HG03196 (cell line): ENCODE data around the gene STK39.

Experiments used
- ATAC-seq: cut with Tn5 transposase; IDR thresholded peaks from one replicate; pipeline ENCODE4 v1.9.1; 2021; ENCODE audit not compliant: unreplicated experiment

STK39 gene

GRCh38 chr2:168210895-168211570 is 36.4 kb downstream of the STK39 start:
- ATAC-seq: peak; percentile 51

DNA sequence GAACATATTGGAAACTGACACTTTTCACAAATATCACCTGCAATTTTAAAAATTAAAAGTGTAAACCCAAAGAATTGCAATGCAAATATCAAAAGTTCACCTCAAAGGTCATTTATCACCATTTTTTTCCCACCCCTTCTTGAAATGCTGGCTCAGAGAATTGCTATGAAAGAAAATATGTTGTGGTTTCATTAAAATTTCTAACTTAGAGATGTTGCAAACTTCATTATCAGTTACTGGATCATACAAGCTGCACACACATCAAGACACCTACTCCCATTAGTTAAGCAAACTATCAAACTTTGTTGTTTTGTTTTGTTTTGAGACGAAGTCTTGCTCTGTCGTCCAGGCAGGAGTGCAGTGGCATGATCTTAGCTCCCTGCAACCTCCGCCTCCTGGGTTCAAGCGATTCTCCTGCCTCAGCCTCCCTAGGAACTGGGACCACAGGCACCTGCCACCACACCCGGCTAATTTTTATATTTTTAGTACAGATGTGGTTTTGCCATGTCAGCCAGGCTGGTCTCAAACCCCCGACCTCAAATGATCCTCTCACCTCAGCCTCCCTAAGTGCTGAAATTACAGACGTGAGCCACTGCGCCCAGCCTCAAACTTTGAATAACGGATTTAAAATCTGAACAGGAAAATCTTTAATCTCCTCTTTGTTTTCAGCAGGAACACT is 37.0 kb downstream of the STK39 start:
- no peak for ATAC-seq

- no peak for ATAC-seq
Measured at GRCh38 chr2:168208652-168209051, 38.7 kb downstream of the STK39 start.

DNA sequence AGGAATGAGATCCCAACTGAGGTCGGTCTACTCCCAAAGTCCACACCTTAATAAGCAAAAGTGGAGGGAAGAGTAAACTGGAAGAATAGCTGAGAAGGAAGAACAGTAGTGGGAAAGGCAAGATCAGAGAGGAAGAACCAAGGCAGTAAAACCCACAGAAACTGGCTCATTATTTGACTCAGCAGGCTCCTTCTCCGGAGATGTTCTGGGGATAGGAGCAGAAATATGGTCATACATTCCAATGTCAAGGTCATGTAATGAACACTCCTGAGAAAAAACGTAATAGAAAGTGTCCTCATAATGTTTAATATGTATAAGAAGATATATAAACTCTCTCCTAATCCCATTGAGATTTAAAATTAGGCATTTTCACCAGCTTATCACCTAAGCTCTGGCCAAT is 39.5 kb downstream of the STK39 start:
- no peak for ATAC-seq

DNA sequence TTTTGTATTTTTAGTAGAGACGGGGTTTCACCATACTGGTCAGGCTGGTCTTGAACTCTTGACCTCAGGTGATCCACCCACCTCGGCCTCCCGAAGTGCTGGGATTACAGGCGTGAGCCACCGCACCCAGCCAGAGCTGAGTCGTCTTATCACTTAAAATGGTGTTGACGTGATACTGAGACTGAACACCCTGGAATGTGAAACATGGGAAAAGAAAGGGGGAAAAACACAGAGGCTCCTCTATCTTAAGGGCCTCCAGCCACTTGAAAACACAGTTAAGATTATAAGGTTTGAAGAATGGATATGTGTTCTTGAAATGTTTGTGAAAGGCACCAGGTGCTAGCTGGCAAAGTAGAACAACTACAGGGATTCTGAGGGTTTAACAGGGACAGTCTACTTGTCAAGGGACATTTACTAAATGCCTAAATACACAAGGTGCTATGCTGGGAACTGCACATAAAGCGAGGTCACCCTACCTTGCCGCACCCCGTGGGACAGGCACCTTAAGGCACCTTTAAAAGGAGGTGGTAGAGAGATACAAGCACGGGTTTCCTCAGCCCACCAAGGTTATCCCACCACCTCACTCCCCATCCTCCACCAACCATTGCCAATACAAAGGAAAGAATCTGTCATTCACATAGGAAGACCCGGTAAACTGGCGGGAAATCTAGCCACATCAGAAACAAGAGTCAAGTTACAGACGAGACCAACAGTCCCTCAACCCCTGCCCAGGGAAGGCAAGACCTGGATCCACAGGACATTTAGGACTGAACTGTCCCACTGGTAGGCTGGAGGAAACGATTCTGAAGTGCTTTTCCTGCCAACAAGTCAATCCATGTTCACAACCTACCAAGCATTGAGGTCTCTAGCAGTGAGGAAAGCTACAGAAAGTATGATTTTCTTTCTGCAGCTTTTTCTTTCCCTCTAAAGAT is 43.4 kb downstream of the STK39 start:
- no peak for ATAC-seq

- ATAC-seq: no peak
Measured at GRCh38 chr2:168201584-168202116, 45.7 kb downstream of the STK39 start.

DNA sequence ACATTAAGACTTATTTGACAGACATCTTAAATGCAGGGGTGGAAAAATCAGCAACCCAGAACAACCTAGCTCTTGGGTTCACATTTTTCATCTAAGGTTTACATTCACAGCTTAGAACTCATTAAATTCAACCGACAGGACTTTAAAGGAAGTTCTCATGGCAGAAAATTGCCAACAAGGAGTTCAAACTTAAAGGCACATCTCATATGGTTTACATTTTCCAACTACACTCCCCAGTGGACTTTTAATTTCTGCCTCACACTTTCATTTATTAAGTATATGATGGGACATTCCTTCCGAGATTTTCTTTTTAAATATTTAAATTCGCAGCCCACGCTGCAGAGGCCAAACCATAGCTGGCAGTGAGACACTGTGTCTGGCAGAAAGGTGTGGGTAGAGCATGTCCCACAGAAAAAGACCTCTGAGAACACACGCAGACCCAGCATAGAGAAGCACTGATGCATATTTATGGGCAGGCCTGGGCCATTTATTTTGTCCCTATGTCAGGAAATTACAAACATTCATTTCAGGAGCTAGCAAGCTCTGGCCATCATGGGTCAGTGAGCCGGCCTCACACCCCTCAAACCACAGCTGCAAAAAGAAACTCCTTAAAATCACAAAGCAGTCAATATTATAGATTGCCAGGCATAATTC is 46.3 kb downstream of the STK39 start:
- ATAC-seq: no peak

DNA sequence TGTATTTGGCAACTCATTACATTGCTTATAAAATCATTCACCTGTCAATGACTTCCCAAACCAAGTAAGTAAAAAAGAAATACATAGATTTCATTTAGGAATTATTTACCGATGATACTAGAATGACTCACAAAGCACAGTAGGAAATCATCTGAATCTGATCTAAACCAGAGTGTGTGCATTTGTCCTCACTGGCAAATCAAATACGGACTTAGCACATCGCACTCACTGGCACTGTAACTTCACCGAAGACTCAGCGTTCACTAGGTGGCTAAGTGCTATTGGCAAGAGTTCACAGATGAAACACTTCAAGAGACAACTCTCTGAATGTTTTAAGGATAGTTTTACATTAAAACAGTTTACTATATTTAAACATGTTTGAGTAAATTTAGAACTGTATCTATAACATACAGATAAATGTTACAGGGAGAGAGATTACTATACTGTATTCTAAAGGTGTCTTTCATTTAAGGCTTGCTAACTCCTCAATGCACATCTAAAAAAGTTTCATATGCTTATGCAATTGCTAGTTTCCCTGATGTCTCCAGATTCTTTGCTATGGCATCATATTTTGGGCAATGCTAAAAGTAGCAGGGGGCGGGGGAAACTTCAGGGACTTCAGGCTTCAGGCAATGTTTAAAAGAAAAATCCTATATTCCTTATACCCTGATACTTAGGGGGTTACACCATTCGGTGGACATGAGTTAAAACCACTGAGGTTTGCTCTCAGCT is 48.8 kb downstream of the STK39 start:
- no peak for ATAC-seq

- ATAC-seq: no peak
Measured at GRCh38 chr2:168196764-168197180, 50.6 kb downstream of the STK39 start.

DNA sequence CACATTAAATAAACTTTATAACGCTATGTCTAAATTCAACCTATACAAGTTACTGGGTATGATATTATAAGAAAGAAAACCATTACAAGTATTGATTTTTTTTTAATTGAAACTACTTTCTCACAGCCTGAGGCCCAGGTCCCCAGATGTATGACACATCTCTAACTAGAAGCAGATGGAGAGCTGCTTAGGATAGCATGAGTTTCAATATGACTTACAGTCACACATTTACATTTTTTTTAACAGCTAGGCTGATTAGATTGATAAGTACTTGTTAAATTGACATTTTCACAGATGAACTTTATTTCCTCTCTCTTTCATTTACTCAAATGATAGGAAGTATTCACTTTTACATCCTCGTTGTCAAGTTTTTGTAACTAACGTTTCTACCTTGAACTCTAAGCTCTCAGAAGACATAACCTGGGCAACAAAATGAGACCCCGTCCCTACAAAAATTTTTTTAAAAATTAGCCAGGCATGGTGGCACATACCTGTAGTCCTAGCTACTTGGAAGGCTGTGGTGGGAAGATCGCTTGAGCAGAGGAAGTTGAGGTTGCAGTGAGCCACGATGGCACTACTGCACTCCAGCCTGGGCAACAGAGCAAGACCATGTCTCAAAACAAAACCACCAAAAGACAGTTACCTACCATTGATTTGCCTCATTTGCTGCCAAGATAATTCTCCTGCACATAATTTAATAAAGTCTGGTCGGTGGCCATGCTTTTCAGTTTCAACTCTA is 52.4 kb downstream of the STK39 start:
- ATAC-seq: peak; percentile 91

- no peak for ATAC-seq
Measured at GRCh38 chr2:168192839-168193616, 54.4 kb downstream of the STK39 start.

GRCh38 chr2:168191955-168192785 is 55.2 kb downstream of the STK39 start:
- ATAC-seq: no peak

DNA sequence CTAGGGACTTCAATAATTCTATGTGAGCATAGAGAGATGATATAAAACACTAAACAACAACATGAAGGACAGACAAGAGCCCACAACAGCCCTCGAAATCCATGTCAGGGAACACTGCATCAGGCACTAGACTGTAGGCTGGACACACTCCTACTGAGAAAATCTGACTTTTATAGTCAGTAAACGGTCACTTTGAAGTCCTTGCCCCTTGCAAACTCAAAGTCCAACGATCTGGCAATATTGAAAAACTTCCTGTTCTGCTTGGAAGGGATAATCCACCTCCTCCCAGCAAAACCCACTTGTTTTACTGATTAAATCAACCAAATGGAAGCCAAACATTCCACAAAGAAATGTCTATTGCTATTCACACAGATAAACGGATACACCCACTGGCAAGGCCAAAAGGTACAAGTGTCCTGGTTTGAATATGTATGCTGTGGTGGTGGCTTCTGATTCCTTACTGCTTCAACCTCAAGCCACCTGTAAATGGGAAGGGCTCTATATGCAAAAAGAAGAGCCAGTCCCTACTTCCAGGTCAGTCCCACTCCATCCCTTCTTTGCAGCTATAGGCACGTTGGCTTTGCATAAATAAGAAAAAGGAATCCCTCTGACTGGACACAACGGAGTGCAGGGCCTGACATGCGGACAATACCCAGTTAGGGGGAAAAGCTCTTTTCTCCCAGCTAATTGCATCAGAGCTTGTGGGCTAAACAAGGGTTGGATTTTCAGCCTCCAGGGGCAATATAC is 56.6 kb downstream of the STK39 start:
- ATAC-seq: no peak

GRCh38 chr2:168189835-168190569 is 57.4 kb downstream of the STK39 start:
- no peak for ATAC-seq

GRCh38 chr2:168188002-168188401 is 59.4 kb downstream of the STK39 start:
- no peak for ATAC-seq

DNA sequence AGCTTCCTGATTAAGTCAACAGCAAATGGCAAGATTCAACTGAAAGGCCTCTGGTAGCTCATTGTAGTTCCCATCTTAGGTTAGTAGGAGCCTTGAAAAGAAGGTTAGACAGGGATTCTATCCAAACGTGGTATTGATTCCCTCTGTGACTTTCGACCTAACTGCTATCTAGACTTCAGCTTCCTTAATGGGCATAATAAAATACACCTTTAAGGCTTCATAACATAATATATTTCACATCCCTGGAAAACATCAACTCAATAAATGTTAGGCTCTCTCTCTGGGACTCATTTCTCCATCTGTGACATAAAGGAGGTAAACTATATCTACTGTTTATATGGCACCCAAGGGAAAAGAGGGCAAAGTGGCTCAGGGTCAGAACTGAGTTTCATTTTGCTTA is 60.9 kb downstream of the STK39 start:
- no peak for ATAC-seq
